Superior temporal gyrus (tissue), 1 donor: ENCODE data around the gene PCDHB8.
"Not testable (repeated sequence)": the region's sequence is repeated elsewhere in the genome, so short reads cannot be mapped to it uniquely, and the experiment has no call there.

Experiments
- DNase-seq: peaks from one replicate; pipeline ENCODE4 v3.0.0-alpha.2; 2016; ENCODE audit errors: extremely low spot score

Gene PCDHB8

GRCh38 chr5:141177577-141178191, at the start of gene PCDHB8:
TSS of gene PCDHB8 (plus strand) at chr5:141177790. CDS start at chr5:141178035, 245 bp downstream.
- DNase-seq: not testable (repeated sequence)

DNA sequence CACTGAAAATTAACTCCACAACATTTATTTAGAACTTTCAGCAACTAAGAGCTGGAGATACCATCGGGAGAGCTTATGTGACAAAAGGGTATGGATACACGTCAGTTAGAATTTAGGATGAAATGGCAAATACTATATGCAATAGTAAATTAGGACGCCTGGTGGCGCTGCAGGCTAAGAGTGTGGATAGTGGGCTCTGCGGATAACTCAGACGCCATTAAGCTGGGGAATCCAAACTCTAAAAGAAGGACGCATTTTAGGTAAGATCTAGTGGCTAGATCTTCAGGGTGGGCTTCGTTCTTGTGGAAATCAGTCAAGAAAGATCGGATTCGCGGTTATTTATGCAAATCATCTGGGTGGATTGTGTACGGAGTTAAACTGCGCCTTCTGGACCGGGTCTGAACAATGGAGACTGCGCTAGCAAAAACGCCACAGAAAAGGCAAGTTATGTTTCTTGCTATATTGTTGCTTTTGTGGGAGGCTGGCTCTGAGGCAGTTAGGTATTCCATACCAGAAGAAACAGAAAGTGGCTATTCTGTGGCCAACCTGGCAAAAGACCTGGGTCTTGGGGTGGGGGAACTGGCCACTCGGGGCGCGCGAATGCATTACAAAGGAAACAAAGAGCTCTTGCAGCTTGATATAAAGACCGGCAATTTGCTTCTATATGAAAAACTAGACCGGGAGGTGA, 42.4 kb upstream of the PCDHB8 start, which contains the start of gene PCDHB5:
TSS of gene PCDHB5 (plus strand) at position 177 of the 688 bp plus-strand sequence. CDS start at position 406, 229 bp downstream.
- peak; percentile 70 for DNase-seq

DNA sequence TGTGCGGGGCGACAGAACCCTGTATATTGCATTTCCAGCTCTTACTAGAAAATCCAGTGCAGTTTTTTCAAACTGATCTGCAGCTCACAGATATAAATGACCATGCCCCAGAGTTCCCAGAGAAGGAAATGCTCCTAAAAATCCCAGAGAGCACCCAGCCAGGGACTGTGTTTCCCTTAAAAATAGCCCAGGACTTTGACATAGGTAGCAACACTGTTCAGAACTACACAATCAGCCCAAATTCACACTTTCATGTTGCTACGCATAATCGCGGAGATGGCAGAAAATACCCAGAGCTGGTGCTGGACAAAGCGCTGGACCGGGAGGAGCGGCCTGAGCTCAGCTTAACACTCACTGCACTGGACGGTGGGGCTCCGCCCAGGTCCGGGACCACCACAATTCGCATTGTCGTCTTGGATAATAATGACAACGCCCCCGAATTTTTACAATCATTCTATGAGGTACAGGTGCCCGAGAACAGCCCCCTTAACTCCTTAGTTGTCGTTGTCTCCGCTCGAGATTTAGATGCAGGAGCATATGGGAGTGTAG, 41.8 kb upstream of the PCDHB8 start:
- no peak for DNase-seq

DNA sequence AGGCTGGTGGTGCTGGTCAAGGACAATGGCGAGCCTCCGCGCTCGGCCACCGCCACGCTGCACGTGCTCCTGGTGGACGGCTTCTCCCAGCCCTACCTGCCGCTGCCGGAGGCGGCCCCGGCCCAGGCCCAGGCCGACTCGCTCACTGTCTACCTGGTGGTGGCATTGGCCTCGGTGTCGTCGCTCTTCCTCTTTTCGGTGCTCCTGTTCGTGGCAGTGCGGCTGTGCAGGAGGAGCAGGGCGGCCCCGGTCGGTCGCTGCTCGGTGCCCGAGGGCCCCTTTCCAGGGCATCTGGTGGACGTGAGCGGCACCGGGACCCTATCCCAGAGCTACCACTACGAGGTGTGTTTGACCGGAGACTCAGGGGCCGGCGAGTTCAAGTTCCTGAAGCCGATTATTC, 40.2 kb upstream of the PCDHB8 start:
- DNase-seq: not testable (repeated sequence)

DNA sequence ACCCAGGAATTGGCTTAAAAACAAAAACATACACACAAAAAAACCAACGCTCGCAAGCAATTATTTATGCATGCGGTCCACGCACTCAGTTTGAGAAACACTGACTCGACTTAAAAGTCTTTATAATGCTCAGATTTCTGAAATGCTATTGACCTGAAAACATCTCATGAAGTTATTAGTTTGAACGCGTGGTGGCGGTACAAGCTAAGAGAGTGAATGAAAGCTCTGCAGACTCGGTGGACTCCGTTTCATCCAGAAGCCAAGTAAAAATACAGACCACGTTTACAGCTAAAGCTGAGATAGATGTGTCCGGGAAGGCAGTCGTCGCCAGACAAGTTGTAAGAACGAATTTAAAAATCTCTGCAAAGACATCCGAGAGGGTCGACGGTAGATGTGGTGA, 27.8 kb upstream of the PCDHB8 start, which contains the start of gene PCDHB6:
TSS of gene PCDHB6 (plus strand) at position 246 of the 400 bp plus-strand sequence. CDS start 201 bp downstream, outside the sequence.
- DNase-seq: peak; percentile 15

GRCh38 chr5:141150224-141150992, 27.2 kb upstream of the PCDHB8 start:
- no peak for DNase-seq

GRCh38 chr5:141150993-141151325, 26.6 kb upstream of the PCDHB8 start:
- no peak for DNase-seq

DNA sequence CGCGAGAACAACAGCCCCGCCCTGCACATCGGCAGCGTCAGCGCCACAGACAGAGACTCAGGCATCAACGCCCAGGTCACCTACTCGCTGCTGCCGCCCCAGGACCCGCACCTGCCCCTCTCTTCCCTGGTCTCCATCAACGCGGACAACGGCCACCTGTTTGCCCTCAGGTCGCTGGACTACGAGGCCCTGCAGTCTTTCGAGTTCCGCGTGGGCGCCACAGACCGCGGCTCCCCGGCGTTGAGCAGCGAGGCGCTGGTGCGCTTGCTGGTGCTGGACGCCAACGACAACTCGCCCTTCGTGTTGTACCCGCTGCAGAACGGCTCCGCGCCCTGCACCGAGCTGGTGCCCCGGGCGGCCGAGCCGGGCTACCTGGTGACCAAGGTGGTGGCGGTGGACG, 26.0 kb upstream of the PCDHB8 start:
- DNase-seq: not testable (repeated sequence)

GRCh38 chr5:141152096-141152495, 25.5 kb upstream of the PCDHB8 start:
- not testable (repeated sequence) for DNase-seq

DNA sequence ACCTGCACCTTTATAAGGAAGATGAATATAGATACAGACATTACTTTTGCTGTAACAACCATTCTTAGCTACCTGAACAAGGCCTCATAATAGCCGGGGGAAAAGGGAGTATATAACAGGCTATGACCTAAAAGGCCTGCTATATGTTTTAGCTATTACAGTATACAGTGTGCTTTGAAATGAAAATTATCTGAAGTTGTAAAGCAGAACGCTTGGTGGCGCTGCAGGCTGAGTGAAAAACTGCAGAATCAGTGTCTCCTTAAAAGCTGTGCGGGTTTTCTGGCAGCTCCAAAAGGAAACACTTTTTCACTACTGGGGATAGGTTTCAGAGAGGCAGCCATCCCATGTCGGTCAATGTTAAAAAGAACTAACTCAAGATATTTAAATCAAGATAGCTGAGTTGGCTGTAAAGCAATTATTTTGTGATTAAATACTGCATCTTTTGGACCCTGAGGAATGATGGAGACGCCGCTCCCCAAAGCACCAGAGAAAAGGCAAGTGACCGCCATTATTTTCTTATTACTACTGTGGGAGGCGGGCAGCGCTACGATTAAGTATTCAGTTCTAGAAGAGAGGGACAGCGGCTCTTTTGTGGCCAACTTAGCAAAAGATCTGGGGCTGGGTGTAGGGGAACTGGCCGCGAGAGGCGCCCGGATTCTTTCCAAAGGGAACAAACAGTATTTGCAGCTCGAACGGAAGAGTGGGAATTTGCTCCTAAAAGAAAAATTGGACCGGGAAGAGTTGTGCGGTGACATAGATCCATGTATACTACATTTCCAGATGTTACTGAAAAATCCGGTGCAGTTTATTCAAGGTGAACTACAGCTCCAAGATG, 21.8 kb upstream of the PCDHB8 start:
- DNase-seq: no peak

DNA sequence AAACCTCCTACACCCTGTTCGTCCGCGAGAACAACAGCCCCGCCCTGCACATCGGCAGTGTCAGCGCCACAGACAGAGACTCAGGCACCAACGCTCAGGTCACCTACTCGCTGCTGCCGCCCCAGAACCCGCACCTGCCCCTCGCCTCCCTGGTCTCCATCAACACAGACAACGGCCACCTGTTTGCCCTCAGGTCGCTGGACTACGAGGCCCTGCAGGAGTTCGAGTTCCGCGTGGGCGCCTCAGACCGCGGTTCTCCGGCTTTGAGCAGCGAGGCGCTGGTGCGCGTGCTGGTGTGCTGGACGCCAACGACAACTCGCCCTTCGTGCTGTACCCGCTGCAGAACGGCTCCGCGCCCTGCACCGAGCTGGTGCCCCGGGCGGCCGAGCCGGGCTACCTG, 20.2 kb upstream of the PCDHB8 start:
- DNase-seq: not testable (repeated sequence)

DNA sequence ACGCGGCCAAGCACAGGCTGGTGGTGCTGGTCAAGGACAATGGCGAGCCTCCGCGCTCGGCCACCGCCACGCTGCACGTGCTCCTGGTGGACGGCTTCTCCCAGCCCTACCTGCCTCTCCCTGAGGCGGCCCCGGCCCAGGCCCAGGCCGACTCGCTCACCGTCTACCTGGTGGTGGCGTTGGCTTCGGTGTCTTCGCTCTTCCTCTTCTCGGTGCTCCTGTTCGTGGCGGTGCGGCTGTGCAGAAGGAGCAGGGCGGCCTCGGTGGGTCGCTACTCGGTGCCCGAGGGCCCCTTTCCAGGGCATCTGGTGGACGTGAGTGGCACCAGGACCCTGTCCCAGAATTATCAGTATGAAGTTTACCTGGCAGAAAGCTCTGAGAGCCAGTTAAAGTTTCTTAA, 19.7 kb upstream of the PCDHB8 start:
- DNase-seq: not testable (repeated sequence)

DNA sequence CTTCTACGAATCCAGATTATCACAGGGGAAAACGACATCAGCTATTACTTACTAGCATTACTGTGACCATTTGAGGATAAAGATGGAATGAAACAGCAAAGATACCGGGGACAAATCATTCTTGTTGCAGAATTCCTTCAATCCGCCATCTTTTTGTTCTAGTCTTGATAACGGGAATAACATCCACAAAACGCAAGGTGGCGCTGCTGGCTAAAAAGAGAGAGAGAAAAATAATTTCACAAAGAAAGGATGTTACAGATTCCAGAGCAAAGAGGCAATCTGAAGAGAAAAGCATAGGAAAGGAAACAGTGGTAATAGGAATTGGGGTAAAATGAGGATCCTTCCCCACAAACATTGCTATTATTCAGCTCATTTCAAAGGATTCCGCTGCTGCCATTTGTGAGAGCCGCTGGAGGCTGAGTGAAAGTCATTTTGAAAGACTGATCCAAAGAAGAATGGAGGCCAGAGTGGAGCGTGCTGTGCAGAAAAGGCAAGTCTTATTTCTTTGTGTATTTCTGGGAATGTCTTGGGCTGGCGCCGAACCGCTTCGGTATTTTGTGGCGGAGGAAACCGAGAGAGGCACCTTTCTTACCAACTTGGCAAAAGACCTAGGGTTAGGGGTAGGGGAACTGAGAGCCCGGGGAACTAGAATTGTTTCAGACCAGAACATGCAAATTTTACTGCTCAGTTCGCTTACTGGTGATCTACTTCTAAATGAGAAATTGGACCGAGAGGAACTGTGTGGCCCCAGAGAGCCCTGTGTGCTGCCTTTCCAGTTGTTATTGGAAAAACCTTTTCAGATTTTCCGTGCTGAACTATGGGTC, 5.0 kb upstream of the PCDHB8 start, which contains the start of gene PCDHB7:
TSS of gene PCDHB7 (plus strand) at position 264 of the 824 bp plus-strand sequence. CDS start at position 456, 192 bp downstream.
- peak; percentile 67 for DNase-seq

DNA sequence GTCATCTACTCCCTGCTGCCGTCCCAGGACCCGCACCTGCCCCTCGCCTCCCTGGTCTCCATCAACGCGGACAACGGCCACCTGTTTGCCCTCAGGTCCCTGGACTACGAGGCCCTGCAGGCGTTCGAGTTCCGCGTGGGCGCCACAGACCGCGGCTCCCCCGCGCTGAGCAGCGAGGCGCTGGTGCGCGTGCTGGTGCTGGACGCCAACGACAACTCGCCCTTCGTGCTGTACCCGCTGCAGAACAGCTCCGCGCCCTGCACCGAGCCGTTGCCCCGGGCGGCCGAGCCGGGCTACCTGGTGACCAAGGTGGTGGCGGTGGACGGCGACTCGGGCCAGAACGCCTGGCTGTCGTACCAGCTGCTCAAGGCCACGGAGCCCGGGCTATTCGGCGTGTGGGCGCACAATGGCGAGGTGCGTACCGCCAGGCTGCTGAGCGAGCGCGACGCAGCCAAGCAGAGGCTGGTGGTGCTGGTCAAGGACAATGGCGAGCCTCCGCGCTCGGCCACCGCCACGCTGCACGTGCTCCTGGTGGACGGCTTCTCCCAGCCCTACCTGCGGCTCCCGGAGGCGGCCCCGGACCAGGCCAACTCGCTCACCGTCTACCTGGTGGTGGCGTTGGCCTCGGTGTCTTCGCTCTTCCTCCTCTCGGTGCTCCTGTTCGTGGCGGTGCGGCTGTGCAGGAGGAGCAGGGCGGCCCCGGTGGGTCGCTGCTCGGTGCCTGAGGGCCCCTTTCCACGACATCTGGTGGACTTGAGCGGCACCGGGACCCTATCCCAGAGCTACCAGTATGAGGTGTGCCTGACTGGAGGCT, 3.1 kb upstream of the PCDHB8 start:
- DNase-seq: not testable (repeated sequence)

- DNase-seq: no peak
Observed at GRCh38 chr5:141175933-141176332, 1.7 kb upstream of the PCDHB8 start.

DNA sequence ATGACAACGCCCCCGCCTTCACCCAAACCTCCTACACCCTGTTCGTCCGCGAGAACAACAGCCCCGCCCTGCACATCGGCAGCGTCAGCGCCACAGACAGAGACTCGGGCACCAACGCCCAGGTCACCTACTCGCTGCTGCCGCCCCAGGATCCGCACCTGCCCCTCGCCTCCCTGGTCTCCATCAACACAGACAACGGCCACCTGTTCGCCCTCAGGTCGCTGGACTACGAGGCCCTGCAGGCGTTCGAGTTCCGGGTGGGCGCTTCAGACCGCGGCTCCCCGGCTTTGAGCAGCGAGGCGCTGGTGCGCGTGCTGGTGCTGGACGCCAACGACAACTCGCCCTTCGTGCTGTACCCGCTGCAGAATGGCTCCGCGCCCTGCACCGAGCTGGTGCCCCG, 1.8 kb downstream of the PCDHB8 start:
- not testable (repeated sequence) for DNase-seq

- DNase-seq: not testable (repeated sequence)
Observed at GRCh38 chr5:141179876-141180275, 2.3 kb downstream of the PCDHB8 start.

GRCh38 chr5:141180313-141180712, 2.7 kb downstream of the PCDHB8 start:
- DNase-seq: no peak

DNA sequence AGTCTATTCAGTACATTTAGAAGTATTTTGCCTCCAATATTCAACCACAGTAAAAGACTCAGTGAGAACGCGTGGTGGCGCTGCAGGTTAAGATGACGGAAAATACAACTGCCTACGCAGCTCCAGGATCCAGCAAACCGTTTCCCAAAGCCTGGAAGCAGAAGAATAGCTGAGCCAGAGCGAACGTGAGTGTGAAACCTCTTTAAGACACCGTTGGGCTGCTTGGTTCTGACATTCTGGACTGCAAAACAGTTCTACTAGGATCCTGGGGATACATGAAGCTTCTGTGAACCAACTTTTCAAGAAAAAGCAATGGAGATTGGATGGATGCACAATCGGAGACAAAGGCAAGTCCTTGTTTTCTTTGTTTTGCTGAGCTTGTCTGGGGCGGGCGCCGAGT, 4.7 kb downstream of the PCDHB8 start, which contains the start of gene PCDHB16:
TSS of gene PCDHB16 (plus strand) at position 140 of the 400 bp plus-strand sequence. CDS start at position 313, 173 bp downstream.
- DNase-seq: peak; percentile 64
